Glutamatergic neuron (in vitro differentiated cells): ENCODE results near the gene RGS13. TPM values are rescaled to one million over a fixed set of nuclear protein-coding genes. Genes with fewer than 3 reads are reported as not detected.

ENCODE experiments used
- DNase-seq: peaks from one replicate; pipeline ENCODE4 v3.0.0; 2022
- H3K27ac Mint-ChIP-seq: one replicate; pipeline ENCODE4 v1.8.0; 2020; ENCODE audit warnings: mild to moderate bottlenecking, mixed read lengths, inconsistent platforms; ENCODE audit not compliant: unreplicated experiment
- H3K27me3 Mint-ChIP-seq: one replicate; pipeline ENCODE4 v1.8.0; 2020; ENCODE audit warnings: mild to moderate bottlenecking, moderate library complexity, mixed read lengths, inconsistent platforms; ENCODE audit not compliant: unreplicated experiment
- H3K36me3 Mint-ChIP-seq: one replicate; pipeline ENCODE4 v1.8.0; 2020; ENCODE audit warnings: mild to moderate bottlenecking, mixed read lengths, inconsistent platforms; ENCODE audit not compliant: unreplicated experiment
- H3K4me1 Mint-ChIP-seq: one replicate; pipeline ENCODE4 v1.8.0; 2020; ENCODE audit warnings: mild to moderate bottlenecking, low read depth, mixed read lengths, inconsistent platforms; ENCODE audit not compliant: unreplicated experiment
- H3K4me3 Mint-ChIP-seq: one replicate; pipeline ENCODE4 v1.8.0; 2020; ENCODE audit warnings: mild to moderate bottlenecking, mixed read lengths, inconsistent platforms; ENCODE audit not compliant: unreplicated experiment
- H3K9me3 Mint-ChIP-seq: one replicate; pipeline ENCODE4 v1.8.0; 2020; ENCODE audit warnings: mild to moderate bottlenecking, moderate library complexity, mixed read lengths, inconsistent platforms; ENCODE audit not compliant: unreplicated experiment
- CTCF ChIP-seq: fragments of 200-600 bp; sonication (generic); IDR thresholded peaks from one replicate; pipeline ENCODE4 v1.5.0; 2021; ENCODE audit not compliant: partially characterized antibody, unreplicated experiment
- total RNA-seq: library from RNA; stranded (reverse); fragmentation: NEBNext Ultra II Directional; extraction: Animal tissue kit (Norgen Biotek cat#: 25700); gene quantifications from one replicate; pipeline ENCODE4 v1.2.1, GENCODE V29; 2021; ENCODE audit not compliant: unreplicated experiment

The RGS13 gene
- total RNA-seq, 1 donor from 2014 or later, result not detected

- no peak overlapping the region for H3K27ac Mint-ChIP-seq
- DNase-seq, result no peak
- H3K4me3 Mint-ChIP-seq, result no peak overlapping the region
- no peak for TF ChIP-seq CTCF
- H3K27me3 Mint-ChIP-seq, result peaks cover 4% of the 10 kb centered on the region
- H3K4me1 Mint-ChIP-seq, result no peaks in the 10 kb centered on the region
- no peaks in the 10 kb centered on the region for H3K9me3 Mint-ChIP-seq
- no peaks in the 10 kb centered on the region for H3K36me3 Mint-ChIP-seq
Observed at GRCh38 chr1:192609110-192610079, 26.6 kb upstream of the RGS13 start.

- H3K4me1 Mint-ChIP-seq, result no peaks in the 10 kb centered on the region
- no peaks in the 10 kb centered on the region for H3K9me3 Mint-ChIP-seq
- peak; percentile 73 for TF ChIP-seq CTCF
- H3K4me3 Mint-ChIP-seq, result no peak overlapping the region
- peaks cover 4% of the 10 kb centered on the region for H3K27me3 Mint-ChIP-seq
- no peak overlapping the region for H3K27ac Mint-ChIP-seq
- no peak for DNase-seq
- H3K36me3 Mint-ChIP-seq, result no peaks in the 10 kb centered on the region
Observed at GRCh38 chr1:192610112-192610889, 25.6 kb upstream of the RGS13 start.

- Mint-ChIP-seq H3K27ac (no peak overlapping the region), H3K9me3 (no peaks in the 10 kb centered on the region), H3K4me3 (no peak overlapping the region), H3K27me3 (peaks cover 2% of the 10 kb centered on the region), H3K36me3 (no peaks in the 10 kb centered on the region), H3K4me1 (no peaks in the 10 kb centered on the region)
- no peak for TF ChIP-seq CTCF
- no peak for DNase-seq
Observed at GRCh38 chr1:192615055-192615454, 20.9 kb upstream of the RGS13 start.

GRCh38 chr1:192620071-192620635 is 15.8 kb upstream of the RGS13 start:
- Mint-ChIP-seq H3K9me3 (peaks cover 2% of the 10 kb centered on the region), H3K27ac (no peak overlapping the region), H3K36me3 (no peaks in the 10 kb centered on the region), H3K27me3 (no peaks in the 10 kb centered on the region), H3K4me3 (no peak overlapping the region), H3K4me1 (no peaks in the 10 kb centered on the region)
- TF ChIP-seq CTCF, result no peak
- no peak for DNase-seq
